ENCODE measurements around the gene BCAR3. TPM values are rescaled to one million over a fixed set of nuclear protein-coding genes. Genes with fewer than 3 reads are reported as not detected.

Gene BCAR3
- total RNA-seq, 1 experiment from 2014 or later = 33.9 TPM

DNA sequence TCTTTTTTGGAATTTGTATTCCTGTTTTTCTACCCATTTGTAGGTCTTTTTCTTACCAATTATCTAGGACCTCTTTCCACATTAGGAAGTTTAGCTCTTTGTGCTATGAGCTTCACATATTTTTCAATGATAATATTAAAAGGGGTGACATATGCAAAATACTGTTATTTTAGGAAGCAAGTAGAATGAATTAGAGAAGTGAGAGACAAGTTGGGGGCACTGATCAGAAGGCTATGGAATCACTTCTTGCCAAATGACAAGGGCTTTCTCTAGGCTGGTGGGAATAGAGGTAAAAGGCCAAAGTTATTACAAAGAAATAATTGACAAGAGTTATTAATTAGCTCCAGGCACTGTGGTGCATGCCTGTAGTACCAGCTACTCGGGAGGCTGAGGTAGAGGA, 4.3 kb upstream of the BCAR3 start:
- CTCF ChIA-PET = no interaction called here
- BruUV-seq (replicated peaks) = no TSS peak
- Histone ChIP-seq H3K9me3 (ENCODE audit: control insufficient read depth, insufficient read depth, low read depth, low read length) (no peaks in the 10 kb centered on the region), H3K4me3 (ENCODE audit: low read depth in 2 of 2, low read length in 2 of 2) (no peak overlapping the region), H3K27me3 (ENCODE audit: control insufficient read depth, insufficient read depth, low read length) (no peaks in the 10 kb centered on the region), H3K4me1 (ENCODE audit: control insufficient read depth, insufficient read depth, low read length) (peaks cover 2% of the 10 kb centered on the region), H3K27ac (ENCODE audit: low read length) (no peak overlapping the region; the same call in 1 of the 2 replicates), H3K36me3 (ENCODE audit: control insufficient read depth, insufficient read depth, low read length) (no peaks in the 10 kb centered on the region)
- TF ChIP-seq, protein P1, sequence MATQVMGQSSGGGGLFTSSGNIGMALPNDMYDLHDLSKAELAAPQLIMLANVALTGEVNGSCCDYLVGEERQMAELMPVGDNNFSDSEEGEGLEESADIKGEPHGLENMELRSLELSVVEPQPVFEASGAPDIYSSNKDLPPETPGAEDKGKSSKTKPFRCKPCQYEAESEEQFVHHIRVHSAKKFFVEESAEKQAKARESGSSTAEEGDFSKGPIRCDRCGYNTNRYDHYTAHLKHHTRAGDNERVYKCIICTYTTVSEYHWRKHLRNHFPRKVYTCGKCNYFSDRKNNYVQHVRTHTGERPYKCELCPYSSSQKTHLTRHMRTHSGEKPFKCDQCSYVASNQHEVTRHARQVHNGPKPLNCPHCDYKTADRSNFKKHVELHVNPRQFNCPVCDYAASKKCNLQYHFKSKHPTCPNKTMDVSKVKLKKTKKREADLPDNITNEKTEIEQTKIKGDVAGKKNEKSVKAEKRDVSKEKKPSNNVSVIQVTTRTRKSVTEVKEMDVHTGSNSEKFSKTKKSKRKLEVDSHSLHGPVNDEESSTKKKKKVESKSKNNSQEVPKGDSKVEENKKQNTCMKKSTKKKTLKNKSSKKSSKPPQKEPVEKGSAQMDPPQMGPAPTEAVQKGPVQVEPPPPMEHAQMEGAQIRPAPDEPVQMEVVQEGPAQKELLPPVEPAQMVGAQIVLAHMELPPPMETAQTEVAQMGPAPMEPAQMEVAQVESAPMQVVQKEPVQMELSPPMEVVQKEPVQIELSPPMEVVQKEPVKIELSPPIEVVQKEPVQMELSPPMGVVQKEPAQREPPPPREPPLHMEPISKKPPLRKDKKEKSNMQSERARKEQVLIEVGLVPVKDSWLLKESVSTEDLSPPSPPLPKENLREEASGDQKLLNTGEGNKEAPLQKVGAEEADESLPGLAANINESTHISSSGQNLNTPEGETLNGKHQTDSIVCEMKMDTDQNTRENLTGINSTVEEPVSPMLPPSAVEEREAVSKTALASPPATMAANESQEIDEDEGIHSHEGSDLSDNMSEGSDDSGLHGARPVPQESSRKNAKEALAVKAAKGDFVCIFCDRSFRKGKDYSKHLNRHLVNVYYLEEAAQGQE (IDR thresholded peaks at IDR 0.05; ENCODE audit: insufficient read depth in 1 of 2, low read depth in 2 of 2, low read length in 1 of 2) = no peak
- TF ChIP-seq TCF7L2 (IDR thresholded peaks at IDR 0.05; ENCODE audit: low read depth, low read length) (no peak), SIN3A (IDR thresholded peaks at IDR 0.05; ENCODE audit: borderline replicate concordance, insufficient read depth, low read depth, low read length) (no peak), POLR2AphosphoS5 (IDR thresholded peaks at IDR 0.05; ENCODE audit: low read depth, low read length) (no peak)
- TF ChIP-seq, protein P2, sequence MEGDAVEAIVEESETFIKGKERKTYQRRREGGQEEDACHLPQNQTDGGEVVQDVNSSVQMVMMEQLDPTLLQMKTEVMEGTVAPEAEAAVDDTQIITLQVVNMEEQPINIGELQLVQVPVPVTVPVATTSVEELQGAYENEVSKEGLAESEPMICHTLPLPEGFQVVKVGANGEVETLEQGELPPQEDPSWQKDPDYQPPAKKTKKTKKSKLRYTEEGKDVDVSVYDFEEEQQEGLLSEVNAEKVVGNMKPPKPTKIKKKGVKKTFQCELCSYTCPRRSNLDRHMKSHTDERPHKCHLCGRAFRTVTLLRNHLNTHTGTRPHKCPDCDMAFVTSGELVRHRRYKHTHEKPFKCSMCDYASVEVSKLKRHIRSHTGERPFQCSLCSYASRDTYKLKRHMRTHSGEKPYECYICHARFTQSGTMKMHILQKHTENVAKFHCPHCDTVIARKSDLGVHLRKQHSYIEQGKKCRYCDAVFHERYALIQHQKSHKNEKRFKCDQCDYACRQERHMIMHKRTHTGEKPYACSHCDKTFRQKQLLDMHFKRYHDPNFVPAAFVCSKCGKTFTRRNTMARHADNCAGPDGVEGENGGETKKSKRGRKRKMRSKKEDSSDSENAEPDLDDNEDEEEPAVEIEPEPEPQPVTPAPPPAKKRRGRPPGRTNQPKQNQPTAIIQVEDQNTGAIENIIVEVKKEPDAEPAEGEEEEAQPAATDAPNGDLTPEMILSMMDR (IDR thresholded peaks at IDR 0.05) = no peak
- no peak for ATAC-seq
- intact Hi-C loops (cut with micrococcal nuclease; ENCODE audit: unreplicated experiment) = no loop called here
- POLR2A ChIA-PET = no interaction called here
- DNase-seq (ENCODE audit: low read depth, low spot score) = no peak
- in situ Hi-C loops (cut with HindIII; ENCODE audit: low pct_unique_long_range_greater_than_20kb, low sequenced_read_pairs) = no loop called here

DNA sequence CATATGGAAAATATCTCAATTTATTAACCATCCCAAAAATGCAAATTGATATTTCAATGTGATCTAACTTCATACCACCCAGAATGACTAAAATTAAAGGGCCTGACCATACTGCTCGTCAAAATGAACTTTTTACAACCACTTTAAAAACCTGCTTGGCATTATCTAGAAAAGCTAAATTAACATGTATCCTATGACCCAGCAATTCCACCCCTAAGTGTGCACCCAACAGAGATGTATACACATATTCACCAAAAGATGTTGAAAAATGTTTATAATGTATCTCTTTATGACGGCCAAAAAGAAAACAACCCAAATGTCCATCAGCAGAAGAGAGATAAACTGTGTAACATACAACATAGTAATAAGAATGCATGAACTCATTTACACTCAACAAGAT, 1.6 kb upstream of the BCAR3 start:
- DNase-seq (ENCODE audit: low read depth, low spot score) = no peak
- ATAC-seq = no peak
- Histone ChIP-seq H3K27ac (ENCODE audit: low read length) (peak overlapping the region; percentile 34; the same call in 1 of the 2 replicates), H3K9me3 (ENCODE audit: control insufficient read depth, insufficient read depth, low read depth, low read length) (no peaks in the 10 kb centered on the region), H3K4me1 (ENCODE audit: control insufficient read depth, insufficient read depth, low read length) (peaks cover 18% of the 10 kb centered on the region; the same call in 1 of the 2 replicates), H3K27me3 (ENCODE audit: control insufficient read depth, insufficient read depth, low read length) (no peaks in the 10 kb centered on the region), H3K36me3 (ENCODE audit: control insufficient read depth, insufficient read depth, low read length) (no peaks in the 10 kb centered on the region), H3K4me3 (ENCODE audit: low read depth in 2 of 2, low read length in 2 of 2) (no peak overlapping the region)
- in situ Hi-C loops (cut with HindIII; ENCODE audit: low pct_unique_long_range_greater_than_20kb, low sequenced_read_pairs) = no loop called here
- ChIA-PET POLR2A (no interaction called here), CTCF (no interaction called here)
- TF ChIP-seq, protein P2 (IDR thresholded peaks at IDR 0.05) = no peak
- TF ChIP-seq POLR2AphosphoS5 (IDR thresholded peaks at IDR 0.05; ENCODE audit: low read depth, low read length) = no peak
- TF ChIP-seq, protein P1 (IDR thresholded peaks at IDR 0.05; ENCODE audit: insufficient read depth in 1 of 2, low read depth in 2 of 2, low read length in 1 of 2) = no peak
- no peak for TF ChIP-seq SIN3A (IDR thresholded peaks at IDR 0.05; ENCODE audit: borderline replicate concordance, insufficient read depth, low read depth, low read length)
- no TSS peak for BruUV-seq (replicated peaks)
- intact Hi-C loops (cut with micrococcal nuclease; ENCODE audit: unreplicated experiment) = loop anchor here (5.0 kb wide), 1 partner anchor 129 kb away; no protein-coding TSS in a partner anchor

Measured in Panc1 (cell line).